ENCODE measurements around the gene SLC35A2.

The SLC35A2 gene

DNA sequence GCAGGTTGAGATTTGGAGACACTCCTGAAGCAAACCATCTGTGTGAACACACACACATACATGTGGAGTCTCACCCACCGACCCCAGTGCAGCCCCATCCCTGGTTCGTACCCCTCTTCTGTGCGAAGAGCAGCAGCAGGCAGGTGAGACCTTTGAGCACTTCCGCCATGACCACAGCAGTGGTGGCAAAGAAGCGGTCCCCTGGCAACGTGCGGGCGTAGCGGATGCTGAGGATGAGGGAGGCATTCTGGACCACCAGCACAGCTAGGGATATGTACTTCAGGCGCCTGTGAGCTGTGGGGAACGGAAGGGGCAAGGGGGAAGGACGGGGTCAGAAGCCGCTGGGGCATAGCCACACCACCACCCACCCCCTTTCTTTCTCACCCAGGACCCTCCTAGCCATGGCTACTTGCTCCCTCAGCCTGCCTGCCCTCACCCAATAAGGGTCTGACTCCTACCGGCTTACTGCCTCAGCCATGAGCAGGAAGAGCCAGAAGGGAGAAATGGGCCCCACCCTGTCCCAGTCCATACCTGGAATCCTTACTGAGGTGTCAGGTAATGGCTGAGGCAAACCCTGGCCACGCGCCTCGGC is 1.6 kb downstream of the SLC35A2 start:
- H3K27me3 ChIP-seq (ENCODE audit: insufficient read depth, low read depth, severe bottlenecking): no peaks in the 10 kb centered on the region
- no peak overlapping the region for H3K27ac ChIP-seq
- no peaks in the 10 kb centered on the region for H3K9me3 ChIP-seq (ENCODE audit: severe bottlenecking)
- TF ChIP-seq CTCF (IDR thresholded peaks at IDR 0.05; ENCODE audit: low read depth, low read length): no peak
- no peak for DNase-seq
- no peaks in the 10 kb centered on the region; the same call in 1 of the 2 replicates for H3K36me3 ChIP-seq
- H3K4me3 ChIP-seq (ENCODE audit: low read depth, low read length): no peak overlapping the region

- H3K4me3 ChIP-seq (ENCODE audit: low read depth, low read length): no peak overlapping the region
- no peaks in the 10 kb centered on the region; the same call in 1 of the 2 replicates for H3K36me3 ChIP-seq
- no peaks in the 10 kb centered on the region for H3K9me3 ChIP-seq (ENCODE audit: severe bottlenecking)
- DNase-seq: no peak
- H3K27me3 ChIP-seq (ENCODE audit: insufficient read depth, low read depth, severe bottlenecking): no peaks in the 10 kb centered on the region
- TF ChIP-seq CTCF (IDR thresholded peaks at IDR 0.05; ENCODE audit: low read depth, low read length): no peak
- H3K27ac ChIP-seq: no peak overlapping the region
Observed at GRCh38 chrX:48908600-48908999, 2.8 kb downstream of the SLC35A2 start.

GRCh38 chrX:48905090-48905790 is 6.2 kb downstream of the SLC35A2 start:
- H3K36me3 ChIP-seq: peaks cover 14% of the 10 kb centered on the region; the same call in 1 of the 2 replicates
- no peak for TF ChIP-seq CTCF (IDR thresholded peaks at IDR 0.05; ENCODE audit: low read depth, low read length)
- no peaks in the 10 kb centered on the region for H3K9me3 ChIP-seq (ENCODE audit: severe bottlenecking)

GRCh38 chrX:48904626-48905025 is 6.8 kb downstream of the SLC35A2 start:
- H3K36me3 ChIP-seq: peaks cover 16% of the 10 kb centered on the region; the same call in 1 of the 2 replicates
- peaks cover 6% of the 10 kb centered on the region for H3K27me3 ChIP-seq (ENCODE audit: insufficient read depth, low read depth, severe bottlenecking)
- no peak for TF ChIP-seq CTCF (IDR thresholded peaks at IDR 0.05; ENCODE audit: low read depth, low read length)
- no peak overlapping the region for H3K4me3 ChIP-seq (ENCODE audit: low read depth, low read length)
- H3K9me3 ChIP-seq (ENCODE audit: severe bottlenecking): no peaks in the 10 kb centered on the region
- no peak overlapping the region for H3K27ac ChIP-seq
- no peak for DNase-seq

More at GRCh38 chrX:48905090-48905790, 6.2 kb downstream of the SLC35A2 start:
- no peak for DNase-seq
- H3K4me3 ChIP-seq (ENCODE audit: low read depth, low read length): no peak overlapping the region
- H3K27ac ChIP-seq: no peak overlapping the region
- peaks cover 6% of the 10 kb centered on the region for H3K27me3 ChIP-seq (ENCODE audit: insufficient read depth, low read depth, severe bottlenecking)

GRCh38 chrX:48904180-48904579 is 7.3 kb downstream of the SLC35A2 start:
- H3K36me3 ChIP-seq: peaks cover 19% of the 10 kb centered on the region; the same call in 1 of the 2 replicates
- DNase-seq: no peak

More at GRCh38 chrX:48904180-48904579, 7.3 kb downstream of the SLC35A2 start:
- TF ChIP-seq CTCF (IDR thresholded peaks at IDR 0.05; ENCODE audit: low read depth, low read length): no peak
- H3K27ac ChIP-seq: no peak overlapping the region
- H3K9me3 ChIP-seq (ENCODE audit: severe bottlenecking): no peaks in the 10 kb centered on the region
- H3K27me3 ChIP-seq (ENCODE audit: insufficient read depth, low read depth, severe bottlenecking): peaks cover 6% of the 10 kb centered on the region
- H3K4me3 ChIP-seq (ENCODE audit: low read depth, low read length): no peak overlapping the region
